GM21423 (cell line): ENCODE data around the gene MAGI2.

Source experiments
- ATAC-seq: cut with Tn5 transposase; IDR thresholded peaks from one replicate; pipeline ENCODE4 v1.9.1; 2021; ENCODE audit warnings: mild to moderate bottlenecking, moderate library complexity; ENCODE audit not compliant: unreplicated experiment

The MAGI2 gene

DNA sequence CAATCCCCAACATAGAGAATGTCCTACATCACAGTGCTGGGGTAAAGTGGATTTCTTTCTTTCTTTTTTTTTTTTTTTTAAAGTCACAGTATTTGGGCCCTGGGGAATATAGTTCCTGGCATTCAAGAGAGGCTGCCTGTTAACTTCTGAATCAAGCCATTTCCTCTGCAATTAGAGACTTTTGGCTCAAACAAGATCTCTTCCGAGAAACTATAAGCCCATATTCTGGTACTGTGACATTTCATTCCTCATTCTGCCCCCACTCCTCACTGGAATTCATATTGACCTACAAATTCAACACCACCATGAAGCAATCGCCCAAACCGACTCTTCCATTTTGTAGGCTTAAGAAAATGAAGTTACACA lies 1467.5 kb downstream of the MAGI2 start:
- no peak for ATAC-seq

DNA sequence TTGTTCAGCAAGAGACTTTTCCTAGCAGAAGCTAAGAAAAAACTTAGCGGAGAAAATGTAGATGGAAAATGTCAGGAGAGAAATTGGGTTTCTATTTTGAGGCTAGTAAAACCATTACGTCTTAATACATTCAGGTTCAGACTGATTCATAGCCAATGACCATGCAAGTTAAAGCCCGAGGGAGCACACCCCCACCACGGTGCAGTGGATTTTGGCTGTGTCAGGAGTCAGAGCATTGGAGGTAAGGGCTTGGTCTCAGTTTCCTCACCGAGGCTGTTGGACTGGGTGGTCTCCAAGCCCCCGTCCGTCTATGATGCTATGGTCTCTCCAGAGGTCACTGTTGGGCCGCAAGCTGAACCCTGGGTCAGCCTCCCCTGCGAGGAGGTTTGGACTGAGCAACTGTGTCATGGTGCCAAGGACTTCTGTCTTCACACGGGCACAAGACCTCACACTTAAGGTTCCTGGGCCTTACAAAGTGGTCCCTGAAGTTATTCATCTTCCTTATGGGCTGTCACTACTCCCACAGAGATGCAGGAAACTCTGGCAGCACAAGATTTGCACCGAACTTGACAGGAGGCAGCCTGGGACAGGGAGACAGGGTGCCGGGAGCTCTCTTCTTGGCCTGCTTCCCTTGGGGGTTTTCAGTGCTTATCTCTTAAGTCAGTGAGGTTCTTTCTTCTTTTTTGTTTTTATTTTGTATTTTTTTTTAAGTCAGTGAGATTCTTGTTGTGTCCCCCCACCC lies 1468.1 kb downstream of the MAGI2 start:
- ATAC-seq = no peak

DNA sequence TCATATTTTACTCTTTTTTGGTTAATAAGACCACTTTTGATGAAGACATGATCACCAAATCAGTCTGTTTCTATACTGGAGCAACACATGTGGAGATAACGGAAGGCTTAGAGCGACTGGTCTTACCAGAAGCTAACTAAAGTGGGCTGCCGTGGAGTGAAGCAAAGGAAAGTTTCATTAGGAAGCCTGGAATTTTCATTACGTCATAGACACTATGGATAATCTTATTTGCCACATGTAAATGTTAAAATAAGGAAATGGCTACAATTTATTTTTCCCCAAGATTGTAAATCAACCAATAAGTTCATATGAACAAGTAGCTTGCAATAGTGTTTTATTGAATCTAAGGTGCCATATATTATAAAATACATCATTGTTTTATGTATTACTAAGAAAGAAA lies 1469.5 kb downstream of the MAGI2 start:
- no peak for ATAC-seq

DNA sequence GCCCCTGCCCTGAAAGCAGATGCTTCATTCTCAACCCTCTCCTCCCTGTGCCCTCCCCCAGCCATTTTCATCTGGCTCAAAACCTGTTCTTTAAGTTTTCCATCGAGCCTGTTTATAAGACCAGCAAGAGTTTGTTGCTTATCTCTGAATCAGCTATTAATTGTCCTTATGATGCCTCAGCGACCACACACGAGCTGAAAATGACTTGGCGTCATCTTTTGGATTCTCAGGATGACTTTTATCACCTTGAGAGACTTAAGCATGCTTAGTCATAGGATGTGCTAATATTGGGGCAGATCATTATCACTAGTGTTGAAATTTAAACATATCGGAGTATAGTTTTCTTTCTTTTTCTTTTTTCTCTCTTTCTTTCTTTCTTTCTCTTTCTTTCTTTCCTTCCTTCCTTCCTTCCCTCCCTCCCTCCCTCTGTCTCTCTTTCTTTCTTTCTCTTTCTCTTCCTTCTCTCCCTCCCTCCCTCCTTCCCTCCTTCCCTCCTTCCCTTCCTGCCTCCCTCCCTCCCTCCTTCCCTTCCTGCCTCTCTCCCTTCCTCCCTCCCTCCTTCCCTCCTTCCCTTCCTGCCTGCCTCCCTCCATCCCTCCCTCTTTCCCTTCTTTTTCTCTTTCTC lies 1470.4 kb downstream of the MAGI2 start:
- ATAC-seq = no peak

DNA sequence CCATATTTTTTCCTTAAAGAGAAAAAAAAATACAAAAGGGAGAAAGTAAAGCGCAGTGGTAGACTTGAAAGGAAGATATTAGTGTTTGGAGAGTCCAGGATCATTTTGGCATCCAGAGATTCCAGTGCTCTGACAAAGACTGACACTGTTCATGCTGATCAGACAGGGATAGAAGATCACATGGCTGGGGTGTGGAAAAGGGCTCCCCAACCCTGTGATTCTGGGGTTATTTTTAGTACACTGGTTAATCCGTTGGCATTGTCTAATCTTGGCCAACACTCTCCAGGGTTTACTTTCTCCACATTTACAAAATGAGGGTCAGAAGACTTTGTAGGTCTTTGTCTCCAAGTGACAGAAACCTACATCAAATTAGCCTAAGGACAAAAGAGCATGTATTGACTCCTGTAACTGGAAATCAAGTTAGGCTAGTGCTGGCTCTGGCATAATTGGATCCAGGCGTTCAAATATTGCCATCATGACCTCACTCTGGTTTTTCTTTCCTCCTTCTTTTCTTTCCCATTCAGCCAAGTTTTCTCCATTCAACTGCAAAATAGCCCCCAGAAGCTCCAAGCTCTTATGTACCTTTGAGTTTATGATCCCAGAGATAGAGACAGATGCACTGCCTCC lies 1473.3 kb downstream of the MAGI2 start:
- no peak for ATAC-seq

DNA sequence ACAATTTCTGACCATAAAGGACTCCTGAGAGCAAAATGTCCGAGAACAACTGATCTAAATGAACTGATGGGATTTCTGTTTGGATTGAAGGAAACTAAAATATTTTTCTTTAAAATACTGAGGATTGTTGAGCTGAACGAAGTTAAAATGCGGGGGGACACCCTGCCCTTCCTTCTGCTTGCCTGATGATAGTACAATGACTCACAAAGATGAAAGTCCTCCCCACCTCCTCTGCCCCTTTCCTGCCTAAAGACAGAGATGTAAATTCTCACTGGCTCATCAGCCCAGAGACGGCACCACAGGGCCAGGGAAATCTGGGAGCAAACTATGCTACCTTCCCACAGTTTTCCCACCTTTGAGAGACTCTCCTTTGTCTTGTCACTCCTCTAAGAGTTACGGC lies 1474.2 kb downstream of the MAGI2 start:
- ATAC-seq = no peak

DNA sequence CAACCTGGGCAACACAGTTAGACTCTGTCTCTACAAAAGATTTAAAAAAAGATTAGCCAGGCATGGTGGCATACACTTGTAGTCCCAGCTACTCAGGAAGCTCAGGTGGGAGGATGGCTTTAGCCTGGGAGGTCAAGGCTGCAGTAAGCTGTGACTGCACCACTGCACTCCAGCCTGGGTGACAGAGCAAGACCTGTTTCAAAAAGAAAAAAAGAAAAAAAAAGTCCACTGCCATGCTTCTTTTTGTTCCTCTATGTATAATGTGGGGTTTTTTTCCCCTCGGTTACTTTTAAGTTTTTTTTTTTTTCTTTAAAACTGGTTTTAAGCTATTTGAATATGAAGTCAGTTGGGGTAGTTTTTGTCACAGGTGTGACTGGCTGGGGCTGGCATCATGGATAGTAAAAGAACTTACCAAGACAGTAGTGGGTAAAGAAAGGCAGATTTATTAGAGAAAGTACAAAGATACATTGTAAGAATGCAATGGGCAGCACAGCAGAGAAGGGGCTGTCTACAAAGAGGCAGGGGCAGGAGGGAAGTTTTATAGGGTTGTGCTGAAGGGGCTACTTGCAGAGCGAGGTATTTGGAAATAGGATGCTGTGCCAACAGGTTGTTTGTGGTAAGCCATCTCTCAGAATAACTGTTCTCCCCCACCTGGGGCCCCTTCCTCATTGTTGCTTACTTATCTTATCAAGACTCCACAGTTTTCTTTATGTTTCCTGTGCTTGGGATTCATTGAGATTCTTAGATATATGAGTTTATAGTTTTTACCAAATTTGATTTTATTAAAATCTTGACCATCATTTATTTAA lies 1477.6 kb downstream of the MAGI2 start:
- no peak for ATAC-seq

DNA sequence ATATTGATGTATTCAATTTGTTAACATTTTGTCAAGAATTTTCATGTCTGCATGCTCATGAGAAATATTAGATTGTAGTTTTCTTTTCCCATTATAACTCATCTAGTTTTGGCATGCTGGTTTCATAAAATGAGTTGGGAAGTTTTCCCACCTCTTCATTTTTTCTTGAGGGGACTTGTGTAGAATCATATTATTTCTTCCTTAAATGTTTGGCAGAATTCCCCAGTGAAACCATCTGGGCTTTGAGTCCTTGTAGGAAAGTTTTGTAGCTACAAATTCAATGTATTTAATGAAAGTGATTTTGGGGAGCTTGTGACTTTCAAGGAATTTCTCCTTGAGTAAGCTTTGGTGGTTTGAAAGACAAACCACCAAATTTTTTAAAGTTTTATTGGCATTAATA lies 1481.7 kb downstream of the MAGI2 start:
- ATAC-seq = no peak

DNA sequence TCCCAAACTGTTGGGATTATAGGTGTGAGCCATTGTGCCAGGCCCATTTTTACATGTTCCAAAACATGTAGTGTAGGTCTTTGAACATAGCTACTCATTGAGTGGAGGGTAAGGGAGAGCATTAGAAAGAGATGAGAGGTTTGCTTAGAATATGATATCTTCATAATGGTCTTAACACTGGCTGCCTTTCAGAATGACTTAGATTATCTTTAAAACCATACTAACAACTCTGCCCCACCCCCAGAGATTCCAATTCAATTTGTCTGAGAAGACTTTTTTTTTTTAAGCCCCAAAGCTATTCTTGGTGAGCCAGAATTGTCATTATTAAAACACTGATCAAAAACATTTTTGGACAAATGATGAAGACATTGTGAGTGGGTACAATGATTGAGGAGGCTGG lies 1486.0 kb downstream of the MAGI2 start:
- no peak for ATAC-seq
